ENCODE results near the gene GRK1.

The GRK1 gene

DNA sequence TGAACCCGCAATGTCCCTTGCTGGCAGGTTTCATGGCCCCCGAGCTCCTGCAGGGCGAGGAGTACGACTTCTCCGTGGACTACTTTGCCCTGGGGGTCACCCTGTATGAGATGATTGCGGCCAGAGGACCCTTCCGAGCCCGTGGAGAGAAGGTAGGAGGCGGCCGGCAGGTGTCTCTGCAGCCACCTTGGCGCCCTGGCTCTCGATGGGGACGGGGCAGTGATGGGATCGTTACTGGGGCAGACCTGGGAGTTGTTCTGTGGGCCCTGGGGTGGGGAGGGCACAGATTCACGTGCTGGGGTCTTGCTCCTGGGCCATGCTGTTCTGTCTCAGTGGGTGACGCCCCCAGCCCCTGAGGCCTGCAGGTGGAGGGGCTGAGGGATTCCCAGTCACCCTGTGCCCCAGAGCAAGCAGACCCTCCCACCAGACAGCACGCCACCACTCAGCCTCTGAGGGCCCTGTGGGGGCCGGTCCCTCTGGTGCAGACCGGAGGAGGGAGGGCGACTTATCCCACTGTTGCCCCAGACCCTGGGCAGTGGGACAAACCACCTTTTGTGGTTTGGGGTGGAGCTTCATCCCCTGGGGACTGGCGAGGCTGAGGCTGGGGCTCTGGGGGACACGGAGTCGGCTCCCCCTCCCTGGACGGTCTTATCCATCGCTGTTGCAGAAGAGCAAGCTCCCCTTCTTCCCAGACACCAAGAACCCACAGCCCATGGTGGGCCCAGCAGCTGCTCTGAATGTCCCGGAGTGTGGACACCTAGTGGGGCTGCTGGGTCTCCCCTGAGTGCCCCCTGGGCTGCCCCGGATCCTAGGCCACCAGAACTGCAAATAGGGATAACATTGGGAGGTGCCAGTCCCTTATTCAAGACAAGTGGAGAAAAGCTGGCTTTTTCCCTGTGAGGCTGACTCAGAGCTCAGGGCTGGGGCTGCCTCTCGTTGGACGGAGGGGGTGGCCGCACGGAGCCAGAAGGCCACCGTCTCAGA lies 64.5 kb downstream of the GRK1 start:
- DNase-seq: no peak

DNA sequence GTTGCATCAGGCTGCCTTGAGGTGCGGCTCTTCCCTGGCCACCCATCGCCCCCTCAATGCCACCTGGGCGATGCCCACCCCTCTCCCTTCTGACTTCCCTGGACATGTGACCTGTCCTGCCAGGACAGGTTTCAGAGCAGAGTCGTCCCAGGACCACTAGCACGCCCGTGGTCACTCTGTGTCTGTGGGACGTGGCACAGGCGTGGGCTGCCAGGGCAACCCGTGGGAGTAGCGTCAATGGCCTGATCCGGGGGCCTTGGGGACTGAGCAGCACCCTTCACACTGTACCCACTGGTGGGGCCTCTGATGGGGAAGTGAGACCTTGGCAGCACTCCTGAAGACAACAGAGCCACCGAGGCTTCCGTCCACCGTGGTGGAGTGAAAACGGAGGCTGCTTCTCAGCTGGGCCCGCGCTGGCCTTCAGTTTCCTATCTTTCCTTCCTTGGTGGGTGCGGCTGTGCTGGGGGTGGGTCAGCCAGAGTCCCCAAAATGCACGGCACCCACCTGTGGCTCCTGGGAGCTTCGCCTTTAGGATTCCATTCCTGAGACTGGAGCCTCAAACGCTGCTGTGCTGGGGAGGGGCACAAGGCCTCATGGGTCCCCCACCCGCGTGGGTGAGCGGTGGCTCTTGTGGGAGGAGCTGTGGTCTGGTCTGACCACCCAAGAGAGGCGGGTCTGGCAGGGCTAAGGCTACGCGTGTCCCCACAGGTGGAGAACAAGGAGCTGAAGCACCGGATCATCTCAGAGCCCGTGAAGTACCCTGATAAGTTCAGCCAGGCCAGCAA lies 65.3 kb downstream of the GRK1 start:
- no peak for DNase-seq

DNA sequence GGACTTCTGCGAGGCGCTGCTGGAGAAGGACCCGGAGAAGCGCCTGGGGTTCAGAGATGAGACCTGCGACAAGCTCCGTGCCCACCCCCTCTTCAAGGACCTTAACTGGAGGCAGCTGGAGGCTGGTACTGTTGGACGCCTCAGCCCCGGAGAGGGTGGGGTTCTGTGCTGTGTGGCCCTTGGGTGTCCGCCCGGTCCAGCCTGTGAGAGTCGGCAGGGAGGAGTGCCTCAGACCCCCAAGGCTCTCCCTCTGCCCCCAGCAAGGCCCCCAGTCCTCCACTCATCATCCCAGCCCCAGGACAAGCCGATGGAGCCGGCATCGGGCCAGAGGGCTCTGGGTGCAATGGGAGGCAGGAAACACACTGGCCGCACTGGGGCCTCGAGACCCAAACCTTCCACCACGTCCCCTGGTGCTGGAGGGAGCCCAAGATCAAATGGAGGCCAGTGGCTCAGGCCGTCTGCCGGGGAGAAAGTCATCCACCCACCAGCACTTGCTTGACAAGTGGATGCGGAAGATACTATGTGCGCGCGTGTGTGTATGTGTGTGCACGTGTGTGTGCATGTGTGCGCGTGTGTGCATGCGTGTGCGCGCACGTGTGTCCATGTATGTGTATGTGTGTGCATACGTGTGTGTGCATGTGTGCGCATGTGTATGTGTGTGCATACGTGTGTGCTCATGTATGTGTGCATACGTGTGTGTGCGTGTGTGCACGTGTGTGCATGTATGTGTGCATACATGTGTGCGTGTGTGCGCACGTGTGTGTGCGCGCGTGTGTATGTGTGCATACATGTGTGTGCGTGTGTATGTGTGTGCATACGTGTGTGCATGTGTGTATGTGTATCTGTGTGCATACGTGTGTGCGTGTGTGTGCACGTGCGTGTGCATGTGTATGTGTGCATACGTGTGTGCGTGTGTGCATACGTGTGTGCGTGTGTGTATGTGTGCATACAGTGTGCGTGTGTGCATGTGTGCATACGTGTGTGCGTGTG lies 66.2 kb downstream of the GRK1 start:
- no peak for DNase-seq

DNA sequence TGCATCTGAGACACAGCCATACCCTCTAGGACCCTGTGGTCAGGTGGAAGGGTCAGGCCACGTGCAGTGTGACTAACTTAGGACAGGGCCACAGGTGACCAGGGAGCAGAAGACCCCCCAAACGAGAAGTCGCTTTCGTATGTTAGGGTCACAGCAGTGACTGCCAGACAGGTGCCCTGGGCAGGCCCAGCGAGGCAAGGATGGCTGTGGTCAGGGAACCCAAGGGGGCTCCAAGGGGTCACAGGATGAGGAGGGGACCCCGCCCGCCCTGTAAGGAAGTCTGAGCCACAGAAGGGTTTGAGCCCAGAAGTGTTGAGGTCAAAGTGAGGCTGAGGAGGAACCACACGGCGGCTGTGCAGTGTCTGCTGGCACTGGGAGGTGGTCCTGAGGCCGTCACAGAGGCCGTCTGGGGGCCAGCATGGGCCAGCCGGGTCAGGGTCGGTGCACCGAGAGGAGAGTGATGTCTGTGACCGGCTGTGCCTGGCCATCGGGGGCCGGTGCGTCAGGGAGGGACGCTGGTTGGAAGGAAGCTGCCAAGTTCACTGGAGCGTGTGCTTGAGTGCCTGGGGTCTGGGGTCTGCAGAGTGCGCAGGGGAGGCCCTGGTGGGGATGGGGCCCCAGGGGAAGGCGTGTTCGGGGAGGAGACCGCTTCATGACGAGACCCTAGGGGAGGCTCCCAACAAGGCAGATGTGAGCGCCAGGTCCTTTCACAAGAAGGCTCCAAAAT lies 67.2 kb downstream of the GRK1 start:
- no peak for DNase-seq

DNA sequence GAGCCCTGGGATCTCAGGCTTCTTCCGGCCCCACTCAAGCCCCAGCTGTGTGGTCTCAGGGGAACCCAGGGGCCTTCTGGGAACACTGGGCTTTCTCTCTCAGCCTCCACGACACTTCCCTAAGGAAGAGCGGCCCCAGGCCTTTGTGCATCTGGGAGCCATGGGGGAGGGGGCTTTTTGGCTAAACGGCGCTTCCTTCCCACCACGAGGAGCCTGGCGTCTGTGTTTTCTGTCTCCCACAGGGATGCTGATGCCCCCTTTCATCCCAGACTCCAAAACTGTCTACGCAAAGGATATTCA lies 67.8 kb downstream of the GRK1 start:
- no peak for DNase-seq

DNA sequence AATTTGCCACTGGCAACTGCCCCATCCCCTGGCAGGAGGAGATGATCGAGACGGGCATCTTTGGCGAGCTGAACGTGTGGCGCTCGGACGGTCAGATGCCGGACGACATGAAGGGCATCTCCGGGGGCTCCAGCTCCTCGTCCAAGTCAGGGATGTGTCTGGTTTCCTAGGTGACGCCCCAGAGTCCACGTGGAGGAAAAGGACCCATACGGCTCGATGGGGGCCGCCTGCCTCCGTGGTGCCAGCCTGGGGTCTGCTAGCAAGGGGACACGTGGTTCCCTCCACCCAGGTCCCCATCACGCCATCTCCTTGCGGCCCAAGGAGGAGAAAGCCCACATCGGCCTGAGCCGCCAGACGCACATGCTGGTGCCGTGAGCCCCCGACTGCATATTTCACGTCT lies 68.2 kb downstream of the GRK1 start:
- DNase-seq: no peak

DNA sequence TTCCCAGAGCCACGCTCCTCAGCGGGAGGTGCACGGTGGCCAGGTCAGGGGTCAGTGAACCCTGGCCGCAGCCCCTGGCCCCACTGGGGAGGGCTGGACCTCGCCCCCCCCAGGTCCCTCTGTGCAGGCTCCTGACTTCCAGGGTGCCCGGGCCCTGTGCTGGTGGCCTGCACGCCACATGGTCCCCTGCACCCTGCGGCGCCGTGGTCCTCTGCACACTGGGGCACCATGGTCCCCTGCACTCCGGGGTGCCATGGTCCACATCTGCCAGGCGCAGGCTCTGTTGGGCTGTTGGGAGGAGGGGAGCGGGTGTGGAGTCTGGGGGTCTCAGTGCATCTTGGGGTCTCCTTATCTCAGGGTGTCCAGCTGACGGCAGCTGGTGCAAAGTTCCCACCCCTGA lies 68.7 kb downstream of the GRK1 start:
- DNase-seq: no peak

DNA sequence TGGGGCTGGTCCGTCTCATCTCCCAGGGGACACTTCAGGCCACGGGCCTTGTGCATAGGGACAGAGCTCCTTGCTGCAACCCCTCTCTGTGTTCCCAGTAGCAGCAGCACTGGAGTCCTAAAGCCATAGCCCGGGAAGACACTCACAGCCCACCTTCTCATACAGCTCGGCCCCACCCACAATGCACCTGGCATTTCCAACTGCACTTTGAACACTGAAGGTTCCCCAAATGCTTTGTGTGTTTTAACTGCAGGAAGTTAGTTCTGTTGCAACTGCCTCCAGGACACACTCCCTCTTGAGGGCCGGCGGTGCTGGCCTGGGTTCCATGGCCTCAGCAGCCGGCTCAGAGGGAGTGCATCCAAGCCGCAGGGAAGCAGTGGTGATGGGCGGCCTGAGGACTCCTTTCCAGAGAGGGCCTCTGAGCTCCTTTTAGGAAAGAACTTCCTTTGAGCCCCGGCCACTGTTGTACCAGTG lies 69.3 kb downstream of the GRK1 start:
- DNase-seq: no peak

DNA sequence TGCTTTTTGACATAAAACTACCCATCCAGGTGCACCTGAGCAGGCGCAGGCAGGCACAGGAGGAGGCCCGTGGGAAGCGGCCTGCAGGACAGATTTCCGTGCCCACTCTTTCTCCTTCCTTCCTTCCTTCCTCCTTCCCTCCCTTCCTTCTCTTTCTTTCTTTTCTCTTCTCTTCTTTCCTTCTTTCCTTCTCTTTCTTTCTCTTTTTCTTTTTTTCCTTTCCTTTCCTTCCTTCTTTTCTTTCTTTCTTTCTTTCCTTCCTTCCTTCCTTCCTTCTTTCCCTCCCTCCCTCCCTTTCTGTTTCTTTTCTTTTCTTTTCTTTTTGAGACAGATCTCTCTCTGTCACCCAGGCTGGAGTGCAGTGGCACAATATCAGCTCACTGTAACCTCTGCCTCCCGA lies 70.8 kb downstream of the GRK1 start:
- no peak for DNase-seq

DNA sequence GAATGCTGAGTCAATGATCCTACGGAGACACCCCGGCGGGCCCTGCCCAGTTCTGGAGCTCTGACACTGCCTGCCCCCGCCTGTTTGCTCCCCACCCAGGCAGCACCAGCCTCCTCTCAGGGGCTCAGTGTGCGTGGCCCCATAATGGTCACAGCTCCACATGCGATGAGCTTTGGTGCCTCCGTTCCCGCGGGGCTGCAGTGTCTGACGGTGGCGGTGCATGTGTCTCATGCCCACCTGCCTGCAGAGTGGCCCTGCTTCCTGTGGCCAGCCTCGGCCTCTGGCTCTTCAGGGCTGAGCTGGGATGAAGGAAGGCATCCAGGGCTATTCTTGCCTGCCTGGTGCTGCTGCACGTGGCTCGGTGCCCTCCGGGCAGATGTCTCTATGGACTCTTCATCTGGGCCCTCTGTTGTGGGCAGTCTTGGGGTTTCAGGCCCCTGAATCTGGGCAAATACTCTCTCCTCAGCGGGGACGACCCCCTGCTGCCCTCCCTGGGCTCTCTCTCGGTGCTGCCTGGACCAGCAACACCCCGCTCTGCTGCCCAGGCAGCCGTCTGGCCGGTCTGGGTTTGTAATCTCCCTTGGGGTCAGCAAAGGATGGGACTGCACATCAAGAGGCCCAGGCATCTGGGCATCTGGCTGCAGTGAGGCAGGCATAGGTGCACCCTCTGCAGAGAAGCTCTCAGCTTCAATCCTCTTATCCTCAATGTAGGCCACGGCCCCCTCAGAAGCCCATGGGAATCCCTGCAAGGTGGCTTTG lies 72.7 kb downstream of the GRK1 start:
- DNase-seq: no peak

DNA sequence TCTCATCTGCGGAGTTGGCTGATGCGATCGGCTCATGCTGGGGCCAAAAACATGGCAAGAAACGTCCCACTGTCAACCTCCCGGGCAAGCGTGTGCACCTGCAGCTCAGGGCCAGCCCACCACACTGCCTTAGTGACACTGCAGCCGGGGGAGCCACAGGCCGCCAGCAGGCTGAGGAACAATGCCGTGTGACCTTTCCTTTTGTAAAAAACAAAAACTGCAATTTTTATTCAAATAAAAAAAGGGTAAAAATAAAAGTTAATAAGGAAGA lies 73.2 kb downstream of the GRK1 start:
- no peak for DNase-seq

DNA sequence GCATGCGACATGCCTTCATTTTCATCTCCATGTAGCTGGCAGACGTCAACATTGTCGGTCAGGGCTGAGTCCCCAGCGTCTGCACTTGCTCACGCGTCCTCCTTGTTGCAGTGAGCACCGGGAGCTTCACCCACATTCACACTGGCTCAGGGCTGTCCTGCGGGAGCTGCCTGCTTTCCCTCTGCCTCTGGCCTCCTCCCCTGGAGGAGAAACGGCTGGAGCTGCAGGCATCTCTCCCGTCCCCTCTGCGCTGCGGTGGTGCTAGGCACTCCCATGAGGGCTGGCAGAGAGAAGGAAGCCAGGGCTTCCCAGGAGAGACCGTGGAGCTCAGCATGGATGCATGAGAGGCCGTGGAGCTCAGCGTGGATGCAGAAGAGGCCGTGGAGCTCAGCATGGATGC lies 73.6 kb downstream of the GRK1 start:
- DNase-seq: no peak

DNA sequence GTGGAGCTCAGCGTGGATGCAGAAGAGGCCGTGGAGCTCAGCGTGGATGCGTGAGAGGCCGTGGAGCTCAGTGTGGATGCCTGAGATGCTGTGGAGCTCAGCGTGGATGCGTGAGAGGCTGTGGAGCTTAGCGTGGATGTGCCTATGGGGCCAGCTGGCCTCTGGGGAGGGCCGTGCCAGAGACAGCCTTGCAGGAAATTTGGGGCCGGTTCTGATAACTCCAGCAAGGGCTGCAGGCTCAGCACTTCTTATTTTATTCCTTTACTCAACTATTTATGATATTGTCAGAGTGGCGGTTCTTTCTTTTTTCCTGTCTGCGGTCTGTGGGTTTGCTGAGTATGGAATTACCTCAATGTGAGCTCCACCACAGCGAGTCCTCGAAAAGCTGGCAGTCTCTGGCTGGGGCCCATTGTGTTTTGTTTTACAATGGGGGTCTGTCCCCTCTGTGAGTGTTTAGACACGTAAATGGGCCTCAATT lies 74.2 kb downstream of the GRK1 start:
- peak; percentile 57 for DNase-seq

DNA sequence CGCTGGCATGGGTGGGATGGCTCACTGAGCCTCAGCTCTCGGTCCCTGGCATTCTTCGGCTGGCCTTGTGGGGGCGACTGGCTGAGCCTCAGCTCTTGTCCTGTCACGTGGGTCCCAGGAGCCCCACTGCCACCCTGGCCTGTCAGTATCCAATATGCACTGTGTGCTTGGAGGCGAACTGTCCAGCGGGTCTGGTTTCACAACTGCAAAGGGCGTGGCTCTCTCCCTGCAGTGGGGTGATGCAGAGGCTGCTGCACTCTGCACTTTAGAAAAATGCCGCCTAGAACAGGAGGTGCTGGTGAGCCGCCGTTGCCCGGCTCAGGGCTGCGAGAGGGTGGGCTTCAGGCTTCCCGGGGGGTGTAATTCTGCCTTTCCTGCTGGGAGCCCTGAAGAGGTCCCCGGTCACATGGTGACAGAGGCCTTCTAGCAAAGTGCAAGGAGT lies 75.0 kb downstream of the GRK1 start:
- peak; percentile 83 for DNase-seq

DNA sequence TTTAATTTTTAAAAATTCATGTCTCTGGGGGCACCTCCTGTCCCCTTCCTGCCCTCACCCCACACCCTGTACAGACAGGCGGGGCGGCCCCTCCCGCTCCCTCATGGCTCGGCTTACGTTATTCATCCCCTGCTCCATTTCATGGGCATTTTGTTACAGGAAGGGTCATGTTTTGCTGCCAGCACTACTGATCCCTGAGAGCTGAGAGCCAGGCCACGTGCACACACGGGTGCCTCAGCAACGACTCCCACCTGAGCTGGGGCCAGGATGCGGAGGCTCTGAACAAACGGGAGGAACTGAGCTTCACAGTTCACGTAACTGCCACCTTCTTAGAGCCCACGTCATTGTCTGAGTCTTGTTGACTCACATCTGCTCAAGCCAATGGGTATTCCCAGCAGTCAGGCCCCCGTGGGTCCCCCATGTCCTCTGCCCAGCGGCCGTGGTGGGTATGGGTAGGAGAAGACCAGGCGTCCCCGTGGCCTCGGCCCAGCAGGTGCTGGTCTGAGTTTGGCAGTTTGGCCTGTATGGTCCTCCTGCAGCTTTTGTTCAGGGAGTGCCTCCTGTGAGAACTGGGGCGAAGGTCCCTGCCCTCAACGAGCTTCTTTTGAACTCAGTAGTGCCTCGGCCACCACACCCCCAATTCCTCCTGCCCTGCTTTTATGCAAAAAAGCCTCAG lies 75.6 kb downstream of the GRK1 start:
- no peak for DNase-seq

DNA sequence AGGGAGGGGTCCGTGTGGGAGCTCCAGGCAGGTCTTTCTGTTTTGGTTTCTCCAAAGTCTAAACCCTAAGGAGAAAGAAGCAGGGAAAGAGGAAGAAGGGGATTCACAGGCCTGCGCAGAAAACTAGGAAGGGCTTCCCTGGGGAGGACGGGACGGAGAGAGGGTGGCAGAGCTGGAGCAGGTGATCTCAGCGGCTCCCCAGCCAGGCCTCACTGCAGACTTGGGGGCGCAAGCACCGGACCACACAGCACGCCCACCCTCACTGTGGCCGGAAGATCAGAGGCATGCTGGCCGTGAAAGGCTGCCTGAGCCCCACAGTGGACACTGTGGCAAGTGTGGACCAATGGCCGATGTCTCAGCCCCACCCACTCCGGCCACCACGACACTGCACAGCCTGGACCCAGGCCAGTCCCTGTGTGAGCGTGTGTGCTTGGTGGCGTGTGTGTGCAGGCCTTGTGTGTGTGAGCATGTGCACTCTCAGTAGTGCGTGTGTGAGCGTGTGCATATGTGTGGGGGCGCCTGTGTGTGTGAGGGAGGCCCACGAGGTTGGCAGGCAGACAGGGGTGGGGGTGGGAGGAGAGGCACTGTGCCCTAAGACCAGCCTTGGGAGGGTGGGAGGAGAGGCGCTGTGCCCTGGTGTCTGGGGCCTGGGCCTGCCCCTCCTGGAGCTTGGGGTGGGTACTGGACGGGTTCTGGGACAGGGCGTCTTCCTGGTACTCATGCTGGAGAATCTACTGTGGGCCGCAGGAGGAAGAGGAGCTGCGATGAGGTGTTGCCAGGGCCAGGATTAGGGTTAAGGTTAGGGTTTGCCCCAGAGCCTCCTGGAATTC lies 76.6 kb downstream of the GRK1 start:
- DNase-seq: no peak

DNA sequence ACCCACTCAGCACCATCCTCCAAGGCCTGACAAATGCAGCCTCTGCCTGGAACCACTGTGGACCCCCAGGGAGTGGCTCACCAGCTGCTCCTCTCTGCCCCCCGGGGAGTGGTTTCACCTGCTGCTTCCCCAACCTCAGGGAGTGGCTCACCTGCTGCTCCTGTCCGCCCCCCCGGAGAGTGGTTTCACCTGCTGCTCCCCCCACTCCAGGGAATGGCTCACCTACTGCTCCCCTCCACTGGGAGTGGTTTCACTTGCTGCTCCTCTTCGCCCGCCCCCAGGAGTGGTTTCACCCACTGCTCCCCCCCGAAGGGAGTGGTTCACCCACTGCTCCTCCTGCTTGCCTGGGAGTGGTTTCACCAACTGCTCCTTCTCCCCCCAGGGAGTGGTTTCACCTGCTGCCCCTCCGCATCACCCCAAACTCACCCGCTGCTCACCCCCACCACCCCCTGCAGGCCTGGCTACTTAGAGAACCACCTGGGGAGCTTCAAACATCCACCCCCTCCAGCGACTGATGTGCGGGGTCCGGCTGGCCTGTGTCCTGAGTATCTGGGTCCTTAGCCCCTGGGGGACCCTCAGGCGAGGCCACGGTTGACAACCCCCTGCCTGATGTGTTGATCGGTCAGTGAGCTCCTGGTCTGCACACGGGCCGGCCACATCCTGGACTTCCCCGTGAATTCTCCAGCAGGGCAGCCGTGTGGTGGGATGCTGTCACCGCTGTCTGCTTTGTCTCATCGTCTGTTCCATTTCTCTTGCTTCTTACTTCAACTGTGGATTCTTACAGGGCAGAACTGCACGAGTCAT lies 77.4 kb downstream of the GRK1 start:
- no peak for DNase-seq

DNA sequence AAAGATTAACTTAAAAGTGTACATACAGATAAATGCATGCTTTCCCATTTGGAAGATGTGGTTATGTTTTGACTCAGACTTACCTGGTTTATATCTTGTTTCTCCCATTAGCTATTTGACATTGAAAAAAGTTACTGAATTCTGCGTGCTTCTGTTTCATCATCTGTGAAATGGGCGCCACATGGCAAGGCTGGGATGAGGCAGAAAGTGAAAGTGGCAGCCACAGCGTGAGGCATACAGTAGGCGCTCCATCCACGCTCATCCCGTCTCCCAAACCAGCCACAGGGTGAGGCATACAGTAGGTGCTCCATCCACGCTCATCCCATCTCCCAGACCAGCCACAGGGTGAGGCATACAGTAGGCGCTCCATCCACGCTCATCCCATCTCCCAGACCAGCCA lies 78.0 kb downstream of the GRK1 start:
- no peak for DNase-seq

Measured in hematopoietic multipotent progenitor cell treated with erythropoietin and hydrocortisone succinate and interleukin-3 and kit ligand, for 6 days (in vitro differentiated cells).